IPS-NIHi7 (cell line): Measurements from ENCODE around the gene ASTN2.

Source experiments
- DNase-seq: peaks from one replicate; pipeline ENCODE4 v3.0.0; 2012; ENCODE audit warnings: mixed read lengths; ENCODE audit errors: extremely low spot score

The ASTN2 gene

GRCh38 chr9:116964258-116964657 is 450.6 kb downstream of the ASTN2 start:
- DNase-seq = no peak

DNA sequence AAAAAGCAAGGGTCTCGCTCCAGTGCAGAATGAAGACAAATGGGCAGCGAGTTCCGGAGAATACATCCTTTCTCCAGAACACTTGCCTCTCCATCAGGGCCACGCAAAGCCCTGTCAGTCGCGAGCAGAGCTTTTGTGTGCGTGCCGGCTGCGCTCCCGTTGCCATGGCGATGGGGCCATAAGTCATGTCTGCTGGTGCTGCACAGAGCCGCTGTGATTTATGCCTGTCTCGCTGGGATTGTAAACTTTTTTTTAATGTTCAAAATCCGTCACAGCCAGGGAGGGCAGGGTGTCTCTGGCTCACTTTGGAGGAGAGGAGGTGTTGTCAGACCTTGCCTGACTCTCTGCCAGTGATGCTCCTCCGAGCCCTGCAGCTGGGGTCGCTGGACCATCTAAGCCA is 455.0 kb downstream of the ASTN2 start:
- DNase-seq = no peak

GRCh38 chr9:116958881-116959280 is 456.0 kb downstream of the ASTN2 start:
- DNase-seq = no peak

DNA sequence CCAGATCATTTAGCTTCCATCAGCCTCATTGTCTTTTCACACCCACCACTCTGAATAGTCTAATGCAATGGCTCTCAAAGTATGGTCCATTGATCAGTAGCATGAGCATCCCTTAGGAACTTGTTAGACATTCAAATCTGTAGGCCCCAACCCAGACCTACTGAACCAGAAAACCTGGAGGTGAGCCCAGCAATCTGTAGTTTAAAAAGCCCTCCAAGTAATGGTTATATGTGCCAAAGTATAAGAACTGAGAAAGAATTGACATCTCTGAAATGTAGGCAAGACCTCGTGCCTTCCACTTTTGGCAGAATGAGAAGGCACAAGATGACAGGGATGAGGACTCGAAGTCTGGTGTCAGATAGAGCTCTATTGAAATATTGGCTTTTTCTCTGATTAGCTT is 460.1 kb downstream of the ASTN2 start:
- no peak for DNase-seq

GRCh38 chr9:116953271-116953670 is 461.6 kb downstream of the ASTN2 start:
- DNase-seq = no peak

- DNase-seq = no peak
Measured at GRCh38 chr9:116952436-116952810, 462.4 kb downstream of the ASTN2 start.

DNA sequence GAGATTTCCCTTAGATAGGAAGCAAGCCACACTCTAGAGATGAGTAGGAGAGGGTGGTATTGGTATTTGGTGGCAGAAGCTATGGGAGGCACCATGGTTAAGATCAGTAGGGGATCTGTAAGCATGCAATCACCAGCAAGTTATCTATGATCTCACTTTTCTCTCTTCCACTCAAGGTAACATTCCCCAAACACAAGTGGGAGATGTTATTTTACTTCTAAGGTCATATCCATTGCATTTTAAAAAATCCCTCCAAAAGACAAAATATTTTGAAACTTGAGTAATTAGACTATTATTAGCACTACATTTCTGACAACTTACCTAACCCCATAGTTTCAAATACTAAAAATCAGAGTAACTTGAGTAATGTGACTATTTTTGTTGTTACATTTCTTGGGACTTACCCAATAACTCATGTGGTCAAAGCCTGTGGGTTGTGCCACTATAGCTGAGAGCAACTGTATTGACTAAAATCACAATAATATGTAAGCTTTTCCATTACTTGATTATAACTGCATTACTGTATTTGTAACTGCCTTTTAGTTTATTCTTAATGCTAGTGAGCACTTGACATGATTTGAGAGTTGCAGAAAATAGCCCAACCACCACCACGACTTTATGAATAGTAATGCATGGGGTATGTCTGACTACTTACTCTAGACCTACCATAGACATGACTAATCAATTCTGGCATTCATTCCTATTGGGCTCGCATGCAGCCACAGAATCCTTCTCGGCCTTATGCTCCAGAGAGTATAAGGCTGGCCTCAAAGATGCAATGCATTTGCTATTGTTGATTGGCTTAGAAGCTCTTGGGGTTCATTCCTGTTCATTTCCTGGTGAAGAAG is 463.0 kb downstream of the ASTN2 start:
- no peak for DNase-seq

GRCh38 chr9:116945817-116946216 is 469.0 kb downstream of the ASTN2 start:
- no peak for DNase-seq

- peak; percentile 20 for DNase-seq
Measured at GRCh38 chr9:116944714-116945534, 469.9 kb downstream of the ASTN2 start.

DNA sequence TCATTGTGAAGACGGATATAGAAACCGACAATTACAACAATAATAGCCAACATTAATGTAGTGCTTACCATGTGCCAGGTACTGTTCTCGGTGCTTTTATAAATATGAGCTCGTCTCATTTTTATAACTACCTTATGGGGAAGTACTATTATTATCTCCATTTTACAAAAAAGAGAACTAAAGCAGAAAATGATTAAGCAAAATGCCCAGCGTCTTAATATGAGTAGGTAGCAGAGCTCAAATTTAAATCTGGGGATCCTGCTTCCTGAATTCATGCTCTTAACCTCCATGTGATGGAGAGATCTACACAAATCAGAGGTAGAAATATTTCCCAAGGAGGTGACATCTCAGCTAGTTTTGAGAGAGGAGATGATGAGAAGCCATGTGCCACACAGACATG is 470.9 kb downstream of the ASTN2 start:
- no peak for DNase-seq

GRCh38 chr9:116942593-116943061 is 472.2 kb downstream of the ASTN2 start:
- DNase-seq = no peak

DNA sequence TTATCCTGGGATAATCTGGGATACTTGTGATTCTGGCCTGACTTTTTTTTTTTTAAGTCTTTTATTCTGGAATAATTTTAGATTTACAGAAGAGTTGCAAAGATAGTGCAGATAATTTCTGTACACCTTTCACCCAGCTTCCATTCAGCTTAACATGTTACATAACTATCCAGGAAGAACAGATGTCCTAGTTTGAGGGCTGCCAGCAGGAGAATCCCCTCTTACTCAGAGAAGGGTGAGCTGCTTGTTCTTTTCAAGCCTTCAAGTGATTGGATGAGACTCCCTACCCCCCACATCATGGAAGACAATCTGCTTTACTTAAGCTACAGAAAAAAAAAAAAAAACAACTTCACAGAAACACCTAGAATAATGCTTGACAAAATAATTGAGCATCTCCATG is 473.6 kb downstream of the ASTN2 start:
- DNase-seq = no peak

DNA sequence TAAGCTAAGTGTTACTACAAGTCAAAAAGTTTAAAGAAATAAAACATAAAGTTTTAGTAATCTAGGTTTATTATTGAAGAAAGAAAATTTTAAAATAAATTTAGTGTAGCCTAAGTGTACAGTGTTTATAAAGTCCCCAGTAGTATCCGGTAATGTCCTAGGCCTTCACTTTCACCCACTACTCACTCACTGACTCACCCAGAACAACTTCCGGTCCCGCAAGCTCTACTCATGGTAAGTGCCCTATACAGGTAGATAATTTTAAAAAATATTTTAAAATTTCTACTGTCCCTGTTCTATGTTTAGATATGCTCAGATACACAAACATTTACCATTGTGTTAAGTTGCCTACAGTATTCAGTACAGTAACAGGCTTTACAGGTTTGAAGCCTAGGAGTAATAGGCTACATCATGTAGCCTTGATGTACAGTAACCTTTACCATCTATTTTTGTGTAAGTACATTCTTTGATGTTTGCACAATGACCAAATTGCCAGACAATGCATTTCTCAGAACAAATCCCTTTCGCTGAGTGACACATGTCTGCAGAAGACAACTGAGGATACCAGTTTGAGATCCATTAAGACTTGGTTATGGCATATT is 474.1 kb downstream of the ASTN2 start:
- DNase-seq = no peak

GRCh38 chr9:116939614-116940013 is 475.2 kb downstream of the ASTN2 start:
- DNase-seq = no peak

- no peak for DNase-seq
Measured at GRCh38 chr9:116939161-116939560, 475.7 kb downstream of the ASTN2 start.

DNA sequence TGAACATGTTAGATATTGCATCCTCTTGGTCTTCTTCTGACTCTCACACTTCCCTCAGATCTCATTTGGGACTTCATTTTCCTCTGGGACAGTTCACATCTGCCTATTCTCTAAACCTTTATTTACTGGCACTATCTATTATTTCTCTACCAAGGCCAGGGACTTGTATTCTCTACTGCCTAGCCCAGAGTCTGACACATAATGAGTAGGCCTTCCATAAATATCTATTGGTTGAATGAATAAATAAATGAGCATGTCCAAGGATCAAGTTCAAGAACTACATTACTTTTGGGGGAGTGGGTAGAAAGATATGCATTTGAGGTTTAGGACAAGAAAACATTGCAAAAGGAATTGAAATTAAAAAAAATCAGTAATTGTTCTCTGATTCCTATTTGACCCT is 477.5 kb downstream of the ASTN2 start:
- DNase-seq = no peak

DNA sequence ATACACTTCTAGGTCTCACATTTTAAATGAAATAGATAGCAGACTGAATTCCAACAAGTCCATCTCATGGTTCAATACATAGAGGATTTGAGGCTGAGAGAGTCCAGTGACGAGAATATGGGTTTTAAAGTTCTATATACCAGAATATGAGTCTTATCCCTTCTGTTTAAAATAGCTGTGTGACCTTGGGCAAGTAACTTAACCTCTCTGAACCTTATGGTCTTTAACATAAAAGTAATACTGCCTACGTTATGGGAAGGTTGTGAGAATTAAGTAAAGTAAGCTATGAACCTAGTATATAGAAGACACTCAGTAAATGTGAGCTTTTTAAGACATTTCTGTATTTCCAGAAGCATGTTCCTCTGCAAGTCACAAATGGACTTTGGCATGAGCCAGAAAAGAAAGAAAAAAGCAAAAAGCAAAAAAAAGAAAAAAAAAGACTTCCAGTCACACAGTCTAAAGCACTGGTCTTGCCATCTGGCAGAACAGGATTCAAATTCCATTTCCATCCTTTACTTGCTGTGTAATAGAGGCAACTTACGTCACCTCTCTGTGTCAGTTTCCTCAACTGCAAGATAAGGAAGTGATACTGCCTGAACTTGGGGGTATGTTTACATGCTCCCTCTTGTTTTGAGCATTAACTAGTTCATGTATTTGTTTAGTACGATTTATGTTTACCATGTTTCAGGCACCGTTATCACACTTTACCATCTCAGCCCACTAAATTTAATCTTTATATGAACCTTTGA is 479.5 kb downstream of the ASTN2 start:
- DNase-seq = no peak

GRCh38 chr9:116934131-116934530 is 480.7 kb downstream of the ASTN2 start:
- no peak for DNase-seq

GRCh38 chr9:116933251-116933650 is 481.6 kb downstream of the ASTN2 start:
- no peak for DNase-seq

GRCh38 chr9:116929621-116930020 is 485.2 kb downstream of the ASTN2 start:
- no peak for DNase-seq

DNA sequence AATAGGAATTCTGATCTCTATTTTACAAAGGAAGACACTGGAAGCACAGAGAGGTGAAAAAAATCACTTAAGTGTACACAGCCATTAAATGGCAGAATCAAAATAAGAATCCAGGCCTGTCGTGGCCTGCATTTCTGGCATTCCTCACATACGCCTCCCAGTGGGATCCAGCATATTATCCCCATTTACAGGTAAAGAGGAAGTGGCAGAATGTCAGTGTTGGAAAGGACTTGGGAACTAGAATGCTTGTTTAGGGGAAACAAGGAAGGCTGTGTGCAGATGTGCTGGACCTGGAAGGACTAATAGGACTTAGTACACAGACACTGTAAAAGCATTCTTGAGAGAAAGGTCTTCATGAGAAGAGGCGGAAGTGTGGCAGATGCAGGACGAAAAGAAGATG is 486.0 kb downstream of the ASTN2 start:
- peak; percentile 52 for DNase-seq

GRCh38 chr9:116928289-116928688 is 486.6 kb downstream of the ASTN2 start:
- no peak for DNase-seq
